ENCODE measurements around the gene FNTB.
"Not testable (repeated sequence)": the region's sequence is repeated elsewhere in the genome, so short reads cannot be mapped to it uniquely, and the experiment has no call there.

The FNTB gene

DNA sequence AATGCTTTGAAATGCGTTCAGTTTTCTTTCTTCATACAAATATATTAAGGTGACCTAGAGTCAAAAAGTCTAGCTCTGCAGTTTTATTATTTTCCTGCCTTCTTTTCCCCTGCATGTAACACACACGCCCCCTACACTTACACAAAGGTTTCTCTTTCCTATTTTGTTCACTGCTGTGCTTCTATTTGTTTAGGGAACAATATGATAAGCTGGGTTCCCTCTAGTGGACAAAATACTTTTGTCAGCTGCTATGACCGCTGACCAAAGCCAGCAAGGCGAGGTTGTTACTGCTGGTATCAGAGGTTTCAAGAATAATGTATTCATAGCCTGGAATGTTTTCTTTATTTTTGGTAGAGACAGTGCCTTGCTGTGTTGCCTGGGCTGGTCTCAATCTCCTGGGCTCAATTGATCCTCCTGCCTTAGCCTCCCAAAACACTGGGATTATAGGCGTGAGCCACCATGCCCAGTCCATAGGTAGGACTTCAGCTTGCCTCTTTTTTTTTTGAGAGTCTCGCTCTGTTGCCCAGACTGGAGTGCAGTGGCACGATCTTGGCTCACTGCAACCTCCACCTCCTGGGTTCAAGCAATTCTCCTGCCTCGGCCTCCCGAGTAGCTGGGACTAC lies 33.4 kb downstream of the FNTB start:
- peak; percentile 69 for DNase-seq

DNA sequence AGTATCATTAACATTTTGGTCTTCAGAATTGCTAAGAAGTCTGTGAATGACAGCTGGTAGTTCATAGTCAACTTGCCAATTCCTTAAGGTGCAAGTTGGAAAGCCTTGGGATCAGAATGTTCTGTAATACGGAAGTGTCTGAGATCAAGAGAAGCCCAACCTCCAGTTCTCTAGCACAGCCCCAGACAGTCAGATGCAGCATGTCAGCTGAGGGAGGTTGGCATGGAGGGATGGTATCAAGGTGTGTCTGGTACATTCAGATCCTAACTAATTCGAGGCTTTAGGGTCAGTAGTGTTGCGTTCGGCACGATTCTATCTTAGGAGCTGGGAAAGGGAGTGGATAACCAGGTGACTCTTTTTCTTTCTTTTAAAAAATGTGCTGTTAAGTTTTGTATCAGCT lies 38.3 kb downstream of the FNTB start:
- DNase-seq: no peak

- no peak for DNase-seq
Measured at GRCh38 chr14:65025818-65026217, 39.1 kb downstream of the FNTB start.

- DNase-seq: no peak
Measured at GRCh38 chr14:65026526-65026925, 39.8 kb downstream of the FNTB start.

DNA sequence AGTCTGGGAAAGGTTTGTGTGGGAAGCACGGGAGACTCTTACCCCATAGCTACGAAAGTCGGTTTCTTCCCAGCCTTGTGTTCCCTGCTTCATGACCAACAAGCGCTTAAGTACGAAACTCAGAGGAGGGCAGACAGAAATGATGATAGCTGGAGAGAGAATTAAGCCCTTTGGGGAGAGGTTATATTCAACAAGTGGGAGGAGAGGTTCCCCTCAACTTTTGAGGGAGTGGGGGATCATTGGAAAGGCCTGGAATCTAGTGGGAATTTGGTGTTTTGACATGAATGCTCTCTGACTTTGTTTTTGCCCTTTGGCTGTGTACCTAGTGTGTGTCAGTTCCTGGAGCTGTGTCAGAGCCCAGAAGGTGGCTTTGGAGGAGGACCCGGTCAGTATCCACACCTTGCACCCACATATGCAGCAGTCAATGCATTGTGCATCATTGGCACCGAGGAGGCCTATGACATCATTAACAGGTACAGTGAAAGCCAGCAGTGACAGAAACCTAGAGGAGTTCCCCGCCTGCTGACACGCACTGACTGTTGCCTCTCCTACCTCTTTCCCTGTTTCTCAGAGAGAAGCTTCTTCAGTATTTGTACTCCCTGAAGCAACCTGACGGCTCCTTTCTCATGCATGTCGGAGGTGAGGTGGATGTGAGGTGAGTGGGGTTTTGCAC lies 40.6 kb downstream of the FNTB start:
- no peak for DNase-seq

DNA sequence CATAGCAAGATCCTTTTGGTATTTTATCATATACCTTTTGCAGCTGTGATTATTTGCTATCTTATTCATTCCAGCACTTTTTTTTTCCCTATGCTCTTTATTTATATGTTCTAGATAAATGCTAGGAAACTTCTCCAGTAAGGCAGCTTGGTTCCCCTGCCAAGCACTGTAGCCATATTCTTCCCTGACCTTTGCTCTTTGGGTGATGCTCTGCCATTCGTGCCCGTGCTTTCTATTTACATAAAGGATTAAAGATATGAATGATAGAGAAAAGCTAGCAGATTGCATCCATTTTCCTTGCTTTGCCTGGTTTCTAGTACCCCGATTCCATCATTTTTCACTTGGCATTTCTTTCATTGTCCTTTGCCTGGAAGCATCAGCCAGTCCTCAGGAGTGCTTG lies 42.2 kb downstream of the FNTB start:
- no peak for DNase-seq

GRCh38 chr14:65031321-65031720 lies 44.6 kb downstream of the FNTB start:
- DNase-seq: not testable (repeated sequence)

- no peak for DNase-seq
Measured at GRCh38 chr14:65032319-65032718, 45.6 kb downstream of the FNTB start.

GRCh38 chr14:65033181-65033580 lies 46.5 kb downstream of the FNTB start:
- DNase-seq: no peak

- no peak for DNase-seq
Measured at GRCh38 chr14:65034021-65034420, 47.3 kb downstream of the FNTB start.

GRCh38 chr14:65035049-65035448 lies 48.4 kb downstream of the FNTB start:
- peak; percentile 8 for DNase-seq

GRCh38 chr14:65038966-65039365 lies 52.3 kb downstream of the FNTB start:
- DNase-seq: no peak

GRCh38 chr14:65040666-65041433 lies 54.2 kb downstream of the FNTB start:
- no peak for DNase-seq

DNA sequence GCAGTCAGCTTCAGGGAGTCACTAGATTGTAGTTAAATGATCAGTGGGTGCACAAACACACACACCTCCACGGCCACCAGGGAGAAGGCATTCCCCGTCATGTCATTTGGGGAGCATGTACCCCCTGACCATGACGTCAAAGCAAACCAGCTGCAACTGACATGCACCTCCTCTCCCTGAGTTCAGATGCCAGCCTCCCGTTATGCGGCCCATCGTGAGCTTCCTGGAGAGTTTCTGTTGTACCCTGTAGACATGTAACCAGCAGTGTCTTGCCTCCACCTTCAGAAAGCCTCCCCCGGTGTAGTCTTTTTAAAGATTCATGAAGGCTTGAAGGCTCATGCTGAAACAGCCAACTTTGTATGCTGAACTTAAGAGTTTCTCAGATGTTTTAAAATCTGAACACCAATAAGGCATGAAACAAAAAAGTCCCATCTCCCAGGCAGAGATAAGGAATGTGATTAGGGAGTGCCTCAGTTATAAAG lies 54.8 kb downstream of the FNTB start:
- DNase-seq: no peak

DNA sequence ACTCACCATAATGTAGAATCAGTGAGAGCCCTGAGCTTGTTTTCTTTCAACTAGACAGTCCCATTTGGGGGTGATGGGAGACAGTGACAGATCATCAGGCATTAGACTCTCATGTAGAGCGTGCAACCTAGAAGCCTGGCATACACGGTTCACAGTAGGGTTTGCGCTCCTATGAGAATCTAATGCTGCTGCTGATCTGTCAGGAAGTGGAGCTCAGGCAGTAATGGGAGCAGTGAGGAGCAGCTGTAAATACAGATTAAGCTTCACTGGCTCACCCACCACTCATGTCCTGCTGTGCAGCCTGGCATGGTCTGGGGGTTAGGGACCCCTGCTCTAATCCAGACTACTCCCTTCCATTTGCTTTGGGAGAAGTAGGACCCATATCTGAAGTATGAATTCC lies 55.6 kb downstream of the FNTB start:
- no peak for DNase-seq

DNA sequence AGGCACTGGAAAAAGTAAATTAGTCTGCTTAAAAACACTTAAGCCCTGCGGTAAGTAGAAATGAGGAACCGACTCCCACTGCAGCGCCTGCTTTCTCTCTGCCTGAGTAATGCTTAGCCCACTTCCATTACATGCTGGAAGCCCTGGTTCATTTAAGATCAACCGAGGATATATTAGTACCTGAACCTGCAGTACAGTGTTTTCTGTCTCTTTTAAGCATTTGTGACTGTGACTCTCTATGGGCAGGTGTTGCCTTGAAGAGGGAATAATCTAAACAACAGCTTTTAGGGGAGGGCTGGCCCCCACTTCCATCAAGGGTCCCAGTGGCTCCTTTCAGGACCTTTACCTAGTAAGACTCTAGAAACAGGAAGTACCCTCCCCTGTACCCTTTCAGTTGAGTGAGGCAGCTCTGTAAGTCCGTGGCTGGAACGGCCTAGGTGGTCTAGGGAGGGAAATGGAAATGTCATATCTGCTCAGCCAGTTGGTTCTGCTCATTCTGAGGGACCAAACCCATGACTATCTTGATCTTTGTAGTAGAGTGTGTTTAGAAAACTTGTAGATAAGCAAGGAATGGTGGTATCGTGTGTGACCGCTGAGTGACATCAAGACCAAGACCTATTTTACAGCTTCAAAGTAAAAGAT lies 56.2 kb downstream of the FNTB start:
- no peak for DNase-seq

DNA sequence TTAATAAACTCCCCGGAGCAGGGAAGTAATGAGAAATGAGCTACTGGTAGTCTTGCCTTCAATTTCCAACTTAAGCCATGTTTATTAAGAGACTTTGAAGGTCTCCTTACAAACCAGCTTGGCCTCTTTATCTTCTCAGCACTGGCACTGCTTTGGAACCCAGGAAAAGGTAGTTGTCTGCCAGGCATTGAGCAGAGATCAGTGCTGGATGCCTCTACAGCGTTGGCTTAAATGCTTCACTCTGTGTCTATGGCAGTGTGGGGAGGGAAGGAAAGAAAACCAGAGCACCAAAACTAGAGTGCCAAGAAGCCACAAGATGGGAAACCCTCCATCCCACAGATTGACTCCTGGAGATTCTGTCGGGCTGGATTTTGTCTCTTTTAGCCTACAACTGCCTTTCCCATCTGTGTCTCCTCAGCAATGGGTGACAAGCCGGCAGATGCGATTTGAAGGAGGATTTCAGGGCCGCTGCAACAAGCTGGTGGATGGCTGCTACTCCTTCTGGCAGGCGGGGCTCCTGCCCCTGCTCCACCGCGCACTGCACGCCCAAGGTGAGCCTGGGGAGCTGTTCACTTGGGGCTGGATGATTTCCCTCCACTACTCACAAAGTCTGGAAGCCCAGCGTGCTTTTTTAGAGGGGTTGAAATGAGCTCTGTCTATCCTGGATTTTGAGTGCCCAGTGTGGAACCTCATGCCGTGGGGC lies 57.3 kb downstream of the FNTB start:
- no peak for DNase-seq

- DNase-seq: no peak
Measured at GRCh38 chr14:65044596-65044959, 57.9 kb downstream of the FNTB start.

- DNase-seq: no peak
Measured at GRCh38 chr14:65045006-65045405, 58.3 kb downstream of the FNTB start.

GRCh38 chr14:65045709-65046108 lies 59.0 kb downstream of the FNTB start:
- DNase-seq: no peak

DNA sequence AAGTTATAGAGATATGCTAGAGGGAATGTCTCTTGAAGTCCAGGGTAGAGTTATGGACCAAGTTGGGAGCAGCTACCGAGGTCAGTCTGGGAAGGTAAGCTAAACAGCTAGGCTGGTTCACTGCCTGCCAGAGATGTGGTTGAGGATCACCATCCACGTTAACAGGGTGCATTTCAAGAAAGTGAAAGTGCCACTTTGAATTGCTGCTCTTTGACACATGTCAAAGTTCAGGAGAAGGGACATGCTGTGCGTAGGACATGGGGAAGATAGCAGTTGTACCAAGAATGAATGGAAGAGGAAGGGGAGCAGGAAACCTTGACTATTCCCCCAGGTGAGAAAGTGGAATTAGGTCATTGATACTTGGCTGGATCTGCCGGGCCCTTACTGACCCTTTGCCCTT lies 66.1 kb downstream of the FNTB start:
- no peak for DNase-seq

GRCh38 chr14:65053466-65053865 lies 66.8 kb downstream of the FNTB start:
- DNase-seq: no peak

Data from eye (tissue), 1 donor.